MM.1S (cell line): Measurements from ENCODE around the gene AQP3.

Source experiments
- EZH2 ChIP-seq: fragments of 300-600 bp; sonication (generic); optimal IDR thresholded peaks from 2 replicates; pipeline ENCODE3; 2017; ENCODE audit warnings: low read depth, mild to moderate bottlenecking, antibody characterized with exemption, low read length, mixed read lengths
- EZH2phosphoT487 ChIP-seq: fragments of 300-600 bp; sonication (generic); IDR thresholded peaks from 2 replicates; pipeline ENCODE4 v1.6.1; 2018; ENCODE audit warnings: antibody characterized with exemption, low read length
- TF ChIP-seq, protein P1 (sequence below): fragments of 300-600 bp; sonication (generic); IDR thresholded peaks from 2 replicates; pipeline ENCODE4 v1.5.1; 2016; ENCODE audit warnings: antibody characterized with exemption, low read length, mixed read lengths

DNA sequence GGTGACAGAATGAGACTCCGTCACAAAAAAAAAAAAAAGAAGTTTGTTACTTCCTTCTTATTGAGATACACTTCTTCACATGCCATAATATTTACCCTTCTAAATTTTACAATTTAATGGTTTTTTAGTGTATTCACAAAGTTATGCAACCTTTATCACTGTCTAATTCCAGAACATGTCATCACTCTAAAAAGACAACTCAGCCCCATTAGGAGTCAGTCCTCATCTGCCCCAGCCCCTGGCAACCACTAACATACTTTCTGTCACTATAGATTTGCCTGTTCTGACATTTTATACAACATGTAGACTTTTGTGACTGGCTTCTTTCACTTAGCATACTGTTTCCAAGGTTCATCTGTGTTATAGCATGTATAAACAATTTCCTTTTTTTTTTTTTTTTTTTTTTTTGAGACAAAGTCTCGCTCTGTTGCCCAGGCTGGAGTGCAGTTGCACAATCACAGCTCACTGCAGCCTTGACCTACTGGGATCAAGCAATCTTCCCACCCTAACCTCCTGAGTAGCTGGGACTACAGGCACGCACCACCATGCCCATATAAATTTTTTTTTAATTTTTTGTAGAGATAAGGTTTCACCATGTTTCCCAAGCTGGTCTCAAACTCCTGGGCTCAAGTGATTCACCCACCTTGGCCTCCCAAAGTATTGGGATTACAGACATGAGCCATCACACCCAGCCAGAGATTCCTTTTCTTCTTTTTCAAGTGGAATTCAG is 18.0 kb downstream of the AQP3 start:
- TF ChIP-seq, protein P1, sequence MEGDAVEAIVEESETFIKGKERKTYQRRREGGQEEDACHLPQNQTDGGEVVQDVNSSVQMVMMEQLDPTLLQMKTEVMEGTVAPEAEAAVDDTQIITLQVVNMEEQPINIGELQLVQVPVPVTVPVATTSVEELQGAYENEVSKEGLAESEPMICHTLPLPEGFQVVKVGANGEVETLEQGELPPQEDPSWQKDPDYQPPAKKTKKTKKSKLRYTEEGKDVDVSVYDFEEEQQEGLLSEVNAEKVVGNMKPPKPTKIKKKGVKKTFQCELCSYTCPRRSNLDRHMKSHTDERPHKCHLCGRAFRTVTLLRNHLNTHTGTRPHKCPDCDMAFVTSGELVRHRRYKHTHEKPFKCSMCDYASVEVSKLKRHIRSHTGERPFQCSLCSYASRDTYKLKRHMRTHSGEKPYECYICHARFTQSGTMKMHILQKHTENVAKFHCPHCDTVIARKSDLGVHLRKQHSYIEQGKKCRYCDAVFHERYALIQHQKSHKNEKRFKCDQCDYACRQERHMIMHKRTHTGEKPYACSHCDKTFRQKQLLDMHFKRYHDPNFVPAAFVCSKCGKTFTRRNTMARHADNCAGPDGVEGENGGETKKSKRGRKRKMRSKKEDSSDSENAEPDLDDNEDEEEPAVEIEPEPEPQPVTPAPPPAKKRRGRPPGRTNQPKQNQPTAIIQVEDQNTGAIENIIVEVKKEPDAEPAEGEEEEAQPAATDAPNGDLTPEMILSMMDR = no peak
- TF ChIP-seq EZH2phosphoT487 (no peak), EZH2 (no peak)
